Suprapubic skin (tissue), 4 donors: ENCODE results near the gene VPS35L.

Source experiments
- EP300 ChIP-seq: sonication (generic); formaldehyde crosslinking; IDR thresholded peaks from one replicate; pipeline ENCODE4 v1.6.1; 2017; ENCODE audit warnings: antibody characterized with exemption
- POLR2A ChIP-seq, 2 donors: fragments of 450-650 bp; IDR thresholded peaks; one replicate each; pipeline ENCODE4 v1.6.1; 2017; ENCODE audit warnings: antibody characterized with exemption in 2 of 2, mild to moderate bottlenecking in 2 of 2, moderate library complexity in 2 of 2
- POLR2AphosphoS5 ChIP-seq, 3 donors: sonication (generic); formaldehyde crosslinking; IDR thresholded peaks; one replicate each; pipeline ENCODE4 v1.6.1; 2017; ENCODE audit warnings: antibody characterized with exemption in 3 of 3
- TF ChIP-seq, protein P1 (sequence below), 2 donors: fragments of 200-600 bp in 1 of 2; fragments of 450-650 bp in 1 of 2; sonication (generic) in 1 of 2; IDR thresholded peaks; one replicate each; pipeline ENCODE4 v1.5.1; 2016 to 2019; ENCODE audit warnings: antibody characterized with exemption in 2 of 2, mild to moderate bottlenecking in 1 of 2, moderate library complexity in 1 of 2

GRCh38 chr16:19589771-19590302, 34.3 kb downstream of the VPS35L start:
- TF ChIP-seq, protein P1, sequence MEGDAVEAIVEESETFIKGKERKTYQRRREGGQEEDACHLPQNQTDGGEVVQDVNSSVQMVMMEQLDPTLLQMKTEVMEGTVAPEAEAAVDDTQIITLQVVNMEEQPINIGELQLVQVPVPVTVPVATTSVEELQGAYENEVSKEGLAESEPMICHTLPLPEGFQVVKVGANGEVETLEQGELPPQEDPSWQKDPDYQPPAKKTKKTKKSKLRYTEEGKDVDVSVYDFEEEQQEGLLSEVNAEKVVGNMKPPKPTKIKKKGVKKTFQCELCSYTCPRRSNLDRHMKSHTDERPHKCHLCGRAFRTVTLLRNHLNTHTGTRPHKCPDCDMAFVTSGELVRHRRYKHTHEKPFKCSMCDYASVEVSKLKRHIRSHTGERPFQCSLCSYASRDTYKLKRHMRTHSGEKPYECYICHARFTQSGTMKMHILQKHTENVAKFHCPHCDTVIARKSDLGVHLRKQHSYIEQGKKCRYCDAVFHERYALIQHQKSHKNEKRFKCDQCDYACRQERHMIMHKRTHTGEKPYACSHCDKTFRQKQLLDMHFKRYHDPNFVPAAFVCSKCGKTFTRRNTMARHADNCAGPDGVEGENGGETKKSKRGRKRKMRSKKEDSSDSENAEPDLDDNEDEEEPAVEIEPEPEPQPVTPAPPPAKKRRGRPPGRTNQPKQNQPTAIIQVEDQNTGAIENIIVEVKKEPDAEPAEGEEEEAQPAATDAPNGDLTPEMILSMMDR (IDR thresholded peaks at IDR 0.05): no peak
- no peak for TF ChIP-seq POLR2A (IDR thresholded peaks at IDR 0.05)
- TF ChIP-seq EP300: no peak
- TF ChIP-seq POLR2AphosphoS5 (IDR thresholded peaks at IDR 0.05): no peak
